Activated CD4-positive, alpha-beta T cell treated with anti-CD3 and anti-CD28 coated beads for 48 hours (primary cell): ENCODE results near the gene ZNF680.
"Not testable (repeated sequence)": the region's sequence is repeated elsewhere in the genome, so short reads cannot be mapped to it uniquely, and the experiment has no call there.

Experiments
- DNase-seq: peaks from one replicate; pipeline ENCODE4 v3.0.0-alpha.2; 2020

Gene ZNF680

DNA sequence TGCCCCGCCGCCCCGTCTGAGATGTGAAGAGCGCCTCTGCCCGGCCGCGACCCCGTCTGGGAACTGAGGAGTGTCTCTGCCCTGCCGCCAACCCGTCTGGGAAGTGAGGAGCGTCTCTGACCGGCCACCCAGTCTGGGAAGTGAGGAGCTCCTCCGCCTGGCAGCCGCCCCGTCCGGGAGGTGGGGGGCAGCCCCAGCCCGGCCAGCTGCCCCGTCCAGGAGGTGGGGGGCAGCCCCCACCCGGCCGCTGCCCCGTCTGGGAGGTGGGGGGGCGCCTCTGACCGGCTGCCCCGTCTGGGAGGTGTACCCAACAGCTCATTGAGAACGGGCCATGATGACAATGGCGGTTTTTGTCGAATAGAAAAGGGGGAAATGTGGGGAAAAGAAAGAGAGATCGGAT, 8.7 kb downstream of the ZNF680 start:
- DNase-seq, result not testable (repeated sequence)

DNA sequence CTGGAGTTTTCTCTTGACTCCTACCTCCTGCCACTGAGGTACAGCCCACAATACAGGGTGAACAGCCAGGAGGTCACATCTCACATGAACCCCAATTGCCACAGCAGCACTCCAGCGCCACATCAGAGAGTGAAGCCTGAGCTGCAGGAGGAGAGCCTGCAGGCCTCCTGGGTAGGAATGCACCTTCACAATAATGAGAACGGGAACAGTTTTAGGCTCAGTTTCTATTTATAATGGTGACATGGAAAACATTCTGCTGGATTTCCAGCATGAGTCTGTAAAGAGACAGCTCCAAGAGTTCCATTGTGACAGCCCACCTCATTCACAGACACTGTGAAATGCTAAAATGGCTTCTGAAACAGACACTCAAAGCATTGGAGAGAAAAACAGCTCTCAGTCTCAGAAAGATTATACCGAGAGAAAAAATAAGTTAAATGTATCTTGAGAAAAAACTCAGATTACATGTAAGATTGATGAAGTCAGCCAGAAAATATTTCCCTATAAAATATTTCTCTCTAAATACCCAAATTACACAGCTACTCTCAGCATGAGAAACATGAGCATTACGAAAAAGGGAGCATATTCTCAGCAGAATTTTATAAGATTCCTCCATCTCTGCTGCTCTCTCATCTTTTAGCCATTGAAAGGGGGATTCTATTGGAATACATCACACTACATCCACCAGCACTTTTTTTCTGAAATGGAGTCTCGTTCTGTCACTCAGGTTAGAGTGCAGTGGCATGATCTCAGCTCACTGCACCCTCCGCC, 11.3 kb downstream of the ZNF680 start:
- DNase-seq, result no peak

DNA sequence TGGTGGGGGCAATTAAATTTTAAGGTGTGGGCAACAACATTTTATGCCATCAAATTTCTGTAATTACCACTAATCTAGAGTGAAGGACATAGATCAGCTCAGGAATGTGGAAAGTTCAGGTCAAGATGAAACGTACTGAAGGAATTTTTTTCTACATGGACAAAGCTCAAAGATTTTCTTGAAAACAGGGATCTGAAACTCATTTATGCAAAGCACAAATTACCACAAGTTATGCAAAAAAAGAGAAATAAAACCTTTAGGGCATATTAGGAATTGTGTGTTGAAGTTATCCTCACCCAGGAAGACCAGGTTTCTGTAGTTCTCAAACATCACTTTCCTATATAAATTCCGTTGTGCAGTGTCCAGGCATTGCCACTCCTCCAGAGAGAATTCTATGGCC, 18.9 kb downstream of the ZNF680 start:
- DNase-seq, result no peak

DNA sequence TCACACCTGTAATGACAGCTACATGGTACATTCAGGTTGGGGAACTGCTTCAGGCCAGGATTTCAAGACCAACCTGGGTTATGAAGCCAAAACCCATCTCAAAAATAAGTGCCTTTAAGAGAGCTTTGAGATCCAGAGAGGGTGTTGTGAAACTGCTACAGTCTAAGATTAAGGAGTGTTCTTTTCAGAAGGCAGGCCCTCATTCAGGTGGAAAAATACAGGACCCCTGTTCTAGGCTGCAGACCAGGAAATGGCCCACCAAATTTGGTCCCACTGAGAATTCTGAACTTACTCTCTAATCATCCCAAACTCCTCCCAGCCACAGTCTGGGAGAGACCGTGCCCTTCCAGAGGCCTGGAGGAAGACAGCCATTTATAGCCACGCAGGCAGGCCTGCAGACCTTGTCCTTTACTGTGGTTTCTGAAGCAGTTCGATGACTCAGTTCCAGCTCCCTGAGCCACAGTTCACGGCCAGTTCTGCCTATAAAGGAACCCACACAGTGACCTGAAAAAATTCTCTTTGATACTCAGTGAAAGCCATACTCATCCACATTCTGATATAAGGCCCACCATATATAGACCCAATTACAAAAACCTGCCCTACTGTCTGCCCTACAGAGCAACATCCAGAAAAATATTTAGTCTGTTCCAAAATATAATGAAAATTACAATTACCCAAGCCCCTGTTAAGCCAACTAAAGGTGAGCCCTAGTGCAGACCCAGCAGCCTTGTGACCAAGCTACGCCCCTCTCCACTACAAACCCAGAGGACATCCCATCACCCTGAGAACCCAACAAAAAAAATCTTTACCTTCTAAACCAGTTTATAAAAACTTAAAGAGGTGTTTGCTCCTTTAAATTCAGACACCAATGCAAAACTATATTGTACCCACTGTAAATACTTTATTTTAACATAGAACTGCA, 21.2 kb downstream of the ZNF680 start:
- DNase-seq, result no peak

DNA sequence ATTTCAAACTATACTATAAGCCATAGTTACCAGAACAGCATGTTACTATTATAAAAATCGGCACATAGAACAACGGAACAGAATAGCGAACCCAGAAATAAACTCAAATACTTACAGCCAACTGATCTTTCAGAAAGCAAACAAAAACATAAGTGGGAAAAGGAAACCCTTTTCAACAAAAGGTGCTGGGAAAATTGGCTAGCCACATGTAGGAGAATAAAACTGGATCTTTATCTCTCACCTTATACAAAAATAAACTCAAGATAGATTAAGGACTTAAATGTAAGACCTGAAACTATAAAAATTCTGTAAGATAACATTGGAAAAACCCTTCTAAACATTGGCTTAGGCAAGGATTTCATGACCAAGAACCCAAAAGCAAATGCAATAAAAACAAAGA, 29.1 kb downstream of the ZNF680 start:
- no peak for DNase-seq

DNA sequence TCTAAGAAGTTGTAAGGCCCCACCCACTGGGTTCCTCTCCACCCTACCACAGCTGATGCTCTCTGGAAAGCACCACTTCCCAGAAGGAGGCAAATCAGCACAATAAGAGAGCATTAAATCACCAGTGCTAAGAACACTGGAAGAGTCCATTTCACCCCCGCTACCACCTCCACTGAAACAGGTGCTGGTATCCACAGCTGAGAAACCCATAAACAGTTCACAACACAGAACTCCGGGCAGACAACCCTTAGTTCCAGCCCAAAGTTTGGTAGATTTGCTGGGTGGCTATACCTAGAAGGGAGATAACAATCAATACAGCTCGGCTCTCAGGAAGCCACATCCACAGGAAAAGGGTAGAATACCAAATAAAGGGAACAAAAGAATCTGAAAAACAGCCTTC, 34.1 kb downstream of the ZNF680 start:
- no peak for DNase-seq

DNA sequence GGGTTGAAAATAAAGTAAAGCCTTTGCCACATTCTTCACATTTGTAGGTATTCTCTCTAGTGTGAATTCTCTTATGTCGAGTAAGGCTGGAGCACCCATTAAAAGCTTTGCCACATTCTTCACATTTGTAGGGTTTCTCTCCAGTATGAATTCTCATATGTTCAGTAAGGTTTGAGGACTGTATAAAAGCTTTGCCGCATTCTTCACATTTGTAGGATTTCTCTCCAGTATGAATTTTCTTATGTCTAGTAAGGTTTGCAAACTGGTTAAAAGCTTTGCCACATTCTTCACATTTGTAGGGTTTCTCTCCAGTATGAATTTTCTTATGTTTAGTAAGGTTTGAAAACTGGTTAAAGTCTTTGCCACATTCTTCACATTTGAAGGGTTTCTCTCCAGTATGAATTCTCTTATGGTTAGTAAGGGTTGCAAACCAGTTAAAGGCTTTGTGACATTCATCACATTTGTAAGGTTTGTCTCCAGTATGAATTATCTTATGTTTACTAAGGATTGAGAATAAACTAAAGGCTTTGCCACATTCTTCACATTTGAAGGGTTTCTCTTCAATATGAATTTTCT, 41.4 kb downstream of the ZNF680 start:
- DNase-seq, result no peak

DNA sequence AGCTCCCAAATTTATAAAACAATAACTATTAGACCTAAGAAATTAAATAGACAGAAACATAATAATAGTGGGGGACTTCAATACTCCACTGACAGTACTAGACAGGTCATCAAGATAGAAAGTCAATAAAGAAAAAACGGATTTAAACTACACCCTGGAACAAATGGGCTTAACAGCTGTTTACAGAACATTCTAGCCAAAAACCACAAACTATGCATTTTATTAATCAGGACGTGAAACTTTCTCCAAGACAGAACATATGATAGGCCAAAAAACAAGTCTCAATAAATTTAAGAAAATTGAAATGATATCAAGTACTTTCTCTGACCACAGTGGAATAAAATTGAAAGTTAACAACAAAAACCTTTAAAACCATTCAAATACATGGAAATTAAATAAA, 46.4 kb downstream of the ZNF680 start:
- DNase-seq, result no peak

DNA sequence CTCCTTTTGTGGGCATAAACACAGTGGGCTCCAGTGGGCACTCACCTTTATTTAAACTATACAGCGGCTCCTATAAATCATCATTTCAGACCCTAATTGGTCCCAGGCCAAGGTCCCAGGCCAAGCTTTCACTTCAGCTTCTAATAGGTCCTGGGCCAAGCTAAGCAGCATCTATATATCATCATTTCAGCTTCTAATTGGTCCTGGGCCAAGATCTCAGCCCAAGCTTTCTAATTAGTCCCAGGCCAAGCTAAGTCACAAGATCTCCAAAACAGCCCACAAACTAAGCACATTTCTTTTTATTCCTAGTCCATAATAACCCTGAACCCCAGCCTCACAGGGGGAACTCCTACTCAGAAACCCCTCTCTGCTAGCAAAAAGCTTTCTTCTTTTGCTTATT, 47.1 kb downstream of the ZNF680 start:
- DNase-seq, result no peak

DNA sequence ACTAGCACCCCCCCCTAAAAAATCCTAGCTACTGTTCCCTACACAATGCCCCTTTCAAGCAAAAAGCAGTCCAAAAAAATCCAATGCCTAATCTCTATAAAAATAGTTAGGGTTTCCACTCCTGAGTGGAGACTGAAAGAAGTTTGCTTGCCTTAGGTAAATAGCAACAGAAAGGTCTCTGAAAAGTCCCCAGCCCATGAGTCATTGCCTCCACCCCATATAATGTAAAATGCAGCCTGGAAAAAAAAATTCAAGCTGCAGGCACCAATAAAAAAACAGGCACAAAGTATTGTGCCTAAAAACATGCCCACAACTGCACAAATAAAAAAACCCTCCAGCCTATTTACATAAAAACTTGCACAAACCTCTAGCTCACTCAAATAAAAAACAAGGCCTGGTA, 47.5 kb downstream of the ZNF680 start:
- DNase-seq, result no peak

DNA sequence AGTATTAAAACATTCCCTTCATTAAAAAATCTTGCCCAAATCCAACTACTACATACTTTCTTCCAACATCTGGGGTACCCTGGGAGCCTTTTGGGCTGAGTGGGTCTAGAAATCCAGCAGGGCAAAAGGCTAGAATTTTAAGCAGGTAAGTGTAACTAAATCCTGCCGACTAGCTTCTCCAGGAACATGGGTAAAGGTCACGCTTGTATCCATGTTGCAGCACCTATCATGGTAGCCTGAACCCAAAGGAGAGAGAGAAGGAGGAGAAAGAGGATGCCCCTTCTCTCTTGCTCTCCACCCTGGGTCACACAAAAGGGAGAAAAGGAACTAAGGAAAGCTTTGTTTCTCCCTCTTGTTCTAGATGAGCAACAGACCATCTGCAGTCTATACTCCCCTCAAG, 53.3 kb downstream of the ZNF680 start:
- no peak for DNase-seq

DNA sequence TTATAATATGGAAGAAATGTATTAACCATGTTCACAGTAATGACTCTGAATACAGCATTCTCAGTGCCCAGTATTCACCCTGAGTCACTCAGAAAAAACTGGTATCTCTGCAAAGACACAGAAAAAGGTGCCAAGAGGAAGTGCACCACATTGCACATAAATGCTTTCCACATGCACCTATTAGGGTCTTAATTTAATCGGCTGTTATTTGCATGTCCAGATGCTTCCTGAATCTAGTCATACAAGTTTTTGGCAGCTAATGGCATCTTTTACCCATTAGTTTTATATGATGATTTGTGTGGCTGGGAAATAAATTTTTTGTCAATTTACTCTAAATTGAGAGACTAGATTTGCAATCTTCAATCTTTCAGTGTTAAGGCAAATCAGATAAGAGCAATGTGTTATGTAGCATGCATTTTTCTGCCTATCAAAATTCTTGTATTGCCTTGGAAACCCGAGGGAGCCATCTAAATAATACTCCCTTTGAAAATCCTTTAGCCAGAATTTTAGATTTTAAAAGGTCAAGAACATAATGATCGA, 58.2 kb downstream of the ZNF680 start:
- DNase-seq, result no peak

DNA sequence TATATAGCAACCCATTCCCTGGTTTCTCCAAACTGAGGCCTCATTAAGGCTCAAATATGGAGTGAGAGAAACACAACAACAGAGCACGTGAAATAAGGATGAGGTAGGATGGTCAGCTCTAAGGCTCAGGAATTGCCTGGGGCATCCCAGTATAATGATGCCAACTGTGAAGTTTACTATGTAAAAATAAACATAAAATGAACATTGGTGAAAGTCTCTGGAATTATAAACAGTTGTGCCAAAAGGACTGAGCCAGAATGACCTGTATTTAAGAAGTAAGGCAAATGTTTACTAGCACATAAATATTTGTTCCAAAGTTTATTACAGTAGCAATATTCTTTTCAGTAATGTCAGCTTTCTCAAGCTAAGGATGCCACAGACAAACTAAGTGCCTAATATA, 64.6 kb downstream of the ZNF680 start:
- DNase-seq, result no peak

DNA sequence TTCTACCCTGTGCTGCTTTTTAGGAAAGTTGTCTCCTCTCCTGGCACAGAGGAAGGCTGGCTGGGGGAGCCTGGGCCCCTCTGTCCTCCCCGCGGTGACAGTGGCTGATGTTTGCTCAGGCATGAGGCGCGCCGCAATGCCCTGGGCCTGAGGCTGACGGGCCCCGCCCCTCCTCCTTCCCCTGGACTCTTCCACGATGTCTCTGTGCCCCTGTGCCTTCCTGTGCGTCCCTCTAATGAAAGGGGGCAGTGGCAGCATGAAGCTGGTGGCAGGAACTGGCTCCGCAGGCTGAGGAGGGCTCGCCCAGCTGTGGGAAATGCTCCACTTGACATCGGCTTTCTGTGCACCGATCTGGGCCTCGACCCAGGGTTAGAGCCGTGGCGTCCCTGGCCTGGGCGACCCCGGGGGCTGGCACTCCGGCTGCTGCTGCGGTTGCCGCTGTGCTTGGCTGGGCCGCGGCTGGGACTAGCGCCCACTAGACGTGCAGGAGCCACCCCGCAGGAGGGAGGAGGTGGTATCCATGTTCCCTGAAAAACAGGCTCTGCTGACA, 67.9 kb downstream of the ZNF680 start:
- DNase-seq, result no peak

DNA sequence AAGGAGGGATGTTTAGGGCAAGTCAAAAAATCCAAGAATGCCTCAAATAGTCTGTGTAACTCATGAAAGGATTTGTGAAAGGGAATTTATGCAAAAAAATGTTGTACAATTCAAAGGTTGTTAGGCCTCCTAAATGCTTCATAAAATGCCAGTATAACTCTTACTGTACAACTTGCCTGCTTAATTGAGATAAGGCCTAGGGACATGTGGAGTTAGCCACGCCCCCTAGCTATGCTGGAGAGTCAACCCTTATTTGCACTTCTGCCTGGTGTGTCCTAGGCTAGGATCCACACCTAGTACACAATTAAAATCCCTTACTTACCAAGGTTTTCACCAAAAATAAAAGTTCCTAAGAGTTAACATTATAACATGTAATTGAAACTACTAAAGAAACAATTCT, 77.2 kb downstream of the ZNF680 start:
- no peak for DNase-seq
